GOT3 (cell line): ENCODE data around the gene EPHA2.
"Not testable (repeated sequence)": the region's sequence is repeated elsewhere in the genome, so short reads cannot be mapped to it uniquely, and the experiment has no call there.

Experiments used
- DNase-seq: peaks from one replicate; lab custom pipeline; 2025; ENCODE audit warnings: mixed read lengths; lab: John Stamatoyannopoulos, UW

The EPHA2 gene

DNA sequence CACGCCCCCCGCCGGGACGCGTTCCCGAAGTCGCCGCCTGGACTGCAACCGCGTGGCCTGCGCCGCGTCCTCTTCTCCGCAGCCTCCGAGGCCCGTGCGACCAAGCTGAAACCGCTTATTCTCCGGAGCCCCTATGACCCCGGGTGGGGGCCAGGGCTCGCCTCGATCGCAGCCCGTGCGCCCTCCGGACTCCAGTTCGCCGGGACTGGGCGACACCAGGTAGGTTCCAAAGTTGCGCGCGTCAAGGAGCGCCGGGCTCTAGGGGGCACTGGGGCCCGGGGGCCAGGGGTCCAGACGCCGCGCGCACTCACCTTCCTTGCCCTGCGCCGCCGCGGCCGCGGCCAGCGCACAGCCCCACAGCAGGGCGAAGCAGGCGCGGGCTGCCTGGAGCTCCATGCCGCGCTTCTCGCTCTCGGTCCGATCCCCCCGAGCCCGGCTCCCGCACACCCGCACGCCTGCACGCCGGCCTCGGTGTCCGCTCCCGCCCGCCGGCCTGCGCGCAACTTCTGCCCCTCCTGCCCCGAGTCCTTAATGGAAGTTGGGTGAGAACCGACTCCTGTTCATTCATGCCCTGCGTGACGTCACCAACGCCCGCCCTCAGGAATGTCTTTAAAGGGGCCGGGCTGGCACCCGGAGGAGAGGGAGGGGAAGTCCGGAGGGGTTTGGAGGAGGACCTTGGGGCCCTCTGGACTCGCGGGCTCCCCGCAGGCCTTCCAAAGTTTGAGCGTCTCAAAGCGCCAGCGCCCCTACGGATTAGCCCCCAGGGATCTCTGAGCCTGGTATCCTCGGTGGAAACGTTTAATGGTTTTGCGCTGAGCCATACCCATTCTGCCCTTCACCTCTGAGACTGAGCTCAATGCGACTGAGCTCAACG lies at the start of gene EPHA2:
Gene EPHA2, minus strand, starts transcription at position 533 of the 874 bp plus-strand sequence. Its CDS starts 137 bp downstream, at position 396.
- DNase-seq: peak; percentile 30

DNA sequence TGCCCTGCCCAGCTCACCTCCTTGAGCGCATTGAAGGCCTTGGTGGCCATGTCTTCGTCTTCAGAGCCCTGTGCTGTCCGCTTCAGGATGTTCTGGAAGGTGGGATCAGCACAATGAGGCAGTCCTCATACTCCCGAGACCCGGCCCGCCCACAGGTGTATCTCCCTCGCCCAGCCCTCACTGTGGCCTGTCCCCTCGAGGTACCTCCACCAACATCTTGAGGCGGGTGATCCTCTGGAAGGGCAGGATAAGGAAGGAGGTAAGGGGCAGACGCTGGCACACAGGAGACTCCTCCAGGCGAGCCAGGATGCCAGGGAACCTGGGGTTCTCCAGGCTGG lies 49.4 kb upstream of the EPHA2 start:
- DNase-seq: no peak

DNA sequence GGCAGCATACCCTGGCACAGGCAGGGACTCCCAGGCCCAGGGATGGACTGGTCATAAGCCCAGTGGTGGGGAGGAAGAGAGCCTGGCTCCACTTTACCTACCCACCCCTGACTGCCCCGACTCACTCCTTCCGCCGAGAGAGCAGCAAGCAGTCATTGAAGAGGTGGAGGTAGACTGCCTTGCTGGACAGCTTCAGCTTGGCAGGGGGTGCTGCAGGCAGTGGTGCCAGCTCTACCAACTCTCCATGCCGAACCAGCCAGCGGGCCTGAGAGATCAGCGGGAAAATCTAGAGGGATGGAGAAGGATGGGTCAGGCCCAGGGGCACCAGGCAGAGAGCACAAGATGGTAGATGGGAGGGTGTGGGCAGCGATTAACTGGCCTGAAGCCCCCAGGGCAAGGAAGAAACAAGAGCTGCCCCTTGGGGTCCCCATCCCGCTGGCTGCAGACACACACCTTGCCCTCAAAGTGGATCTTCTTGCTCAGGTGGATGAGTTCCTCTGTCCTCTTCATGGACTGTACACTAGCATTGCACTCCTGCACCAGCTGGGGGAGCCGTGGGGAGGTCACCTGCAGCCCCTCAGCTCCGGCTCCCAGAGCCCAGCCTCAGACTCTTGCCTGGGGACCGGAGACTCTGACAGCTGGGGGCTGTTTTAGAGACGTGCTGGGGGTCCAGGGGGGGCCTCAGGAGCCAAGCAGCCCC lies 48.9 kb upstream of the EPHA2 start:
- DNase-seq: no peak

DNA sequence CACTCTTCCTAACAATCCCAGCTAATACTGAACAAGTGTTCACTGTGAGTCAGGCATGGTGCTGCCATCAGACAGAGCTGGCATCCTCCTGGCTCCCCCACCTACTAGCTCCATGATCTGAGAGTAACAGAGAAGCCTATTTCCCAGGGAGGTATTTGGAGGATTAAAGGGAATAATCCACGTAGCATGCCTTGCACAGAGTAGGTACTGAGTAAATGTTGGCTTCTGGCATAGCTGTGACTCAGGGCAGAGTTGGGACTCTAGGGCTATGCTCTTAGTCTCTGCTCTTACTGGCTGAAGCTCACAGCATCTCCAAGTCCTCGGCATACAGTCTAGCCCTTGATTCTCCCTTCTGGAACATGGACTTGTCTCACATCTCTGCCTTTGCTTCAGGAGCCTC lies 48.3 kb upstream of the EPHA2 start:
- DNase-seq: no peak

DNA sequence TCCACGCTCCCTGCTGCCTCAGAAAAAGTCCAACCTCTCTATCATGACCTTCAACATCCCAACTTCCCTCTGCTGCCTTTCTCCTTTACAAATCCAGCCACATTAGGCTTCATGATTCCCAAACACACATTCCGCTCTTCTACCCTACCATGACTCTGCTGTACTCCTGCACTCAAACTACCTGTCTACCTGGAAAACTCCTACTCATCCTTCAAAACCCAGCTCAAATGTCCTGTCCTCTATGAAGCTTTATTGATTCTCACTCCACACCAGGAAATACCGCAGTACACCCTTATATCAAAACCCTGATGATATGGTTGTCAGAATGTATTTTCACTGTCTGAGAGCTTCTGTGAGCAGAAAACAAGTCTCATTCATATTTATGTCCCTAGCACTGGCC lies 47.7 kb upstream of the EPHA2 start:
- no peak for DNase-seq

DNA sequence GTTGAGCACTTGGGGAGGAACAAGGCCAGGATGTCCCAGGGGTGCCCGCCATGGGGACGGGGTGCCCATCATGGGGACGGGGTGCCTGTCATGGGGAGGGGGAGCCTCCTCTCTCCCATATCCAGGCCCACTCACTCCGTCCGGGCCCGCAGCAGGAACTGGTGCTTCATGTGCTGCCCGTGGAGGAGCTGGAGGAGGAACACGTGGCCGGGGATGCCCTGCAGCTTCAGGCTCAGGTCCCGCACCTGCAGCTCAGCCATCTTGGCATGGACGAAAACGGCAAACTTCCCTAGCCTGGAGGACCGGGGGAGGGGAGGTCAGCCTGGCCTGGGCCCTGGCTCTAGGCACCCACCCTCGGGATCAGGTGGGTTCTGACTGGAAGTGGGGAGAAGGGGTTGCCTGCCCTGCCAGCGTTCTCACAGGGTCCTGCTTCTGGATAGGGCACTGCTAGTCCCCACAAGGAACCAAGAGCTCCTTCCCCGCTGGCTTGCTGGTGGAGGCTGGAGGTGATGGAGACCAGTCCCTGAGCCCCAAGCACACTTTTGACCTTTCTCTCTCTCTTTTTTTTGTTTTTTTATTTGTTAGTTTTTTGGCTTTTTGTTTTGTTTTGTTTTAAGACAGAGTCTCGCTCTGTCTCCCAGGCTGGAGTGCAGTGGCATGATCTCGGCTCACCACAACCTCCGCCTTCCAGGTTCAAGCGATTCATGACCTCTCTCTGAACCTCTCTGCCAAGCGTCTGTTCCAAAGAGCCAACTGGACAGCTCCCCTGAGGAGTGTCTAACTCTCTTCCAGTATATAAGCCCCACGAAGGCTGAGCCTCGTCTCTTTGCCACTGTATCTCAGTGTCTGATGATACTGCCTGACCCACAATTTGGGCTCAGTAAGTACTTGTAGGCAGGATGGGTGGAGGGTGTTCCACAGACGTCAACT lies 46.7 kb upstream of the EPHA2 start:
- DNase-seq: no peak

DNA sequence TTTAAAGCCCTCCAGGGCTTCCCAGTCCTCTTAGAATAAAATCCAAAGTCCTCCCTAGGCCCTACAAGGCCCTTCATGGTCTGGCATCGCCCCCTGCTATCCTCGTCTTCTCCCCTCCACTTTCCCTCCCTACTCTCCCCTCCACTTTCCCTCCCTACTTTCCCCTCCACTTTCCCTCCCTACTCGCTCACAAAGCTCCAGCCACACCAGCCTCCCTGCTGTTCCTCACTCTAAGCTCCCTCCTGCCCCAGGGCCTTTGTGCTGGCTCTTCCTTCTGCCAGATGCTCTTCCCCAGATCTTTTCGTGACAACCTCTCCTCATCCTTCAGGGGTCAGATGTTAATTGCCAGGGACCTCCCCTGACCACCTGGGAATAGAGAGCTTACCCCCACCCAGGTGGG lies 43.8 kb upstream of the EPHA2 start:
- no peak for DNase-seq

DNA sequence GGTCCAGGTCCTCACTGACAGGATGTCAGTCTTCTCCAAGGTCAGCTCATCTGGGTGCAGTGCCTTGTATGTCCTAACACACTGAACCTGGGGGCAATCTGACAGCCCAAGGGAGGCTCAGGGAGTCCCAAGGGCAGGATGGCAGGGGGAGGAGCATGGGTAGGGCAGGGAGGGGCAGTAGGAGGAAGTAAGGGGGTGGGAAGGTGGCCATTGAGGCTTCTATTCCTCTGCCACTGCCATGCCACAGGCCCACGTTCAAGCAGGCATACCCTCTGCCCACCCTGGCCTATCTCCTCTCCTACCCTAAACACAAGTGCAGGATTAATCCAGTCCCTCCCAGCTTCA lies 43.3 kb upstream of the EPHA2 start:
- DNase-seq: no peak

DNA sequence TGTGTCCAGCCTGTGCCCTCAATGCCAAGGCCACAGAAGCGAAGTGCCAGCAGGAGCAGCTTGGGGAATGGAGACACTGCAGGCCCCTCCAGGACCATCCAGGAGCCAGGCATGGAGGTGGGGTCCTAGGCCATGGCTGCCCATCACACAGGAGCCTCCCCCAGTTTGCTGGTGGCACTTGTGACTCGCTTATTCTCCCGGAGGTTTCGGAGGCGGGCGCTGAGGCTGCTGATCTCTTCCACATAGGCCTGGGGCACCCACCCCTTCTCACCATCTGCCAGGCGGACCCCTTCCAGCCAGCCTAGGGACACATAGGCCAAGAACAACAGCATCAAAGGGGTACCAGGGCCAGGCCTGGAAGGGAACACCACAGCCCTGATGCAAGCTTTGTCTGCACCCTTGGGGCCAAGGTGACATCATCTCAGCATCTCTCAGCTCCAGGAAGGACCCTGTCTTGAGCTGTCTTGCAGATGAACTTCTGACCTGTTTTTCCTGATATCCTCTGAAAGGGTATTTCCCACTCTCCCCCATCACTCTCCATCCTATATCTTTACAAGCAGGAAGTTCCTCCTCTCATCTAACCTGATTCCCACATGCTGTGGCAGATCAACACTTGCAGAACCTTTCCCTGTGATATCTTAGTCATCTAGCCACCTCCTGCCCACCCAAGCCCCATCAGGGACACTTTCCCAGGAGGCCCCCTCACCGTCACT lies 42.7 kb upstream of the EPHA2 start:
- no peak for DNase-seq

DNA sequence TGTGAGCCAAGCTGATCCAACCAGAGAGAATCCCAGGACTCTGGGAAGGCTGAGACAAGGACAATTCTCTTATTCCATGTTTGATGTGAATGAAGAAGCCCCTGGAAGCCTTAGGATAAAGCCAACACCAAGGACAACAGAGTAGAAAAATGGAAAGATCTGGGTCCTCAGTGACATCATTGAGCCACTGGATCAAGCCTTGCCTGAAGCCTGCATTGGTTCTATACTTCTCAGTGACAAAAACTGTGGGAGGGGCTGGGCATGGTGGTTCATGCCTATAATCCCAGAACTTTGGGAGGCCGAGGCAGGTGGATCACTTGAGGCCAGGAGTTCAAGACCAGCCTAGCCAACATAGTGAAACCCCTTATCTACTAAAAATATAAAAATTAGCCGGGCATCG lies 41.0 kb upstream of the EPHA2 start:
- no peak for DNase-seq

DNA sequence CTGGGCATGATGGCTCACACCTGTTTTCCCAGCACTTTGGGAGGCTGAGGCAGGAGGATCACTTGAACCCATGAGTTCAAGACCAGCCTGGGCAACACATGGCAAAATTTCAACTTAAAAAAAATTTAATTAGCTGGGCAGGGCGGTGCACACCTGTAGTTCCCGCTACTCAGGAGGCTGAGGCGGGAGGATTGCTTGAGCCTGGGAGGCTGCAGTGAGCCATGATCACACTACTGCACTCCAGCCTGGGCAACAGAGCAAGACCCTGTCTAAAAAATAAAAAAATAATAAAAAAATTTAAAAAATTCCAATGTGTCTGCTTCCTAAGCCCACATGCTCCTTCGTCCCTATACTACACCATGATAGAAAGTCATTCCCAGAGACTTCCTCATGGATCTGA lies 40.3 kb upstream of the EPHA2 start:
- not testable (repeated sequence) for DNase-seq

DNA sequence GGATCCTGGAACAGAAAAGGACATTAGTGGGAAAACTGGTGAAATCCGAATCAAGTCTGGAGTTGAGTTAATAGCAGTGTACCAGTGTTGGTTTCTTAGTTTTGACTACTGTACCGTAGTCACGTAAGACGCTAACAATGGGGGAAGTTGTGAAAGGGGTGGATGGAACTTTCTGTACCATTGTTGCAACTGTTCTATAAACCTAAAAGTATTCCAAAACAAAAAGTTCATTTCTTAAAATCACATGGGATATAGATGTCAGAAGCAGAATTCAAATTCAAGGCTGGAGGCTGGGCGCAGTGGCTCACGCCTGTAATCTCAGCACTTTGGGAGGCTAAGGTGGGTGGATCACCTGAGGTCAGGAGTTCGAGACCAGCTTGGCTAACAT lies 39.6 kb upstream of the EPHA2 start:
- DNase-seq: no peak

DNA sequence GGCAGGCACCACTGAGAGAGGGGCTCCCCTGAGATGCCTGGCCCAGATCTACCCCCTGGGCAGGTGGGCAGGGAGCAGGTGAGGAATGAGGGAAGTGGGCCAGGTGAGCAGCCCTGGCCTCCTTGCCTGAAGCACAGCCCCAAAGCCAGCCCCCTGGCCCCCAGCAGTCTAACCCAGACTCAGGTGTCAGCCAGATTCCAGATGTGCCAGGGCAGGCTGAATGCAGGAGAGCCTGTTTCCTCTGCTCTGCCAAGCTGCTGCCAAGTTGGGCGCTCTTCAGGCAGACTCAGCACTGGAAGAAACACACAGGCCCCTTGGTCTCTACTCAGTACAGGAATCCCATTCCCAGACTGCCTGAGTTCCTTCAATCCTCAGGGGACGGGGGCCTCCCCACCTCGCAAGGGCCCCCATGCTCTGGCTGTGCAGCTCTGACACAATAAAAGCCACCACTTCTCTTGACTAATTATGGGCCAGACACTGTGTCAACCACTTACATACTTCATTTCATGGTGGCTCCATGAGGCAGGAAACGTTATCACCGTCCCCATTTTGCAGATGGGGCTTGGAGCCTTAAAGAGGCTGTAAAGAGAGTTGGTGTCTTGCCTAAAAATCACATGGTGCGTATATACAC lies 36.2 kb upstream of the EPHA2 start:
- no peak for DNase-seq

DNA sequence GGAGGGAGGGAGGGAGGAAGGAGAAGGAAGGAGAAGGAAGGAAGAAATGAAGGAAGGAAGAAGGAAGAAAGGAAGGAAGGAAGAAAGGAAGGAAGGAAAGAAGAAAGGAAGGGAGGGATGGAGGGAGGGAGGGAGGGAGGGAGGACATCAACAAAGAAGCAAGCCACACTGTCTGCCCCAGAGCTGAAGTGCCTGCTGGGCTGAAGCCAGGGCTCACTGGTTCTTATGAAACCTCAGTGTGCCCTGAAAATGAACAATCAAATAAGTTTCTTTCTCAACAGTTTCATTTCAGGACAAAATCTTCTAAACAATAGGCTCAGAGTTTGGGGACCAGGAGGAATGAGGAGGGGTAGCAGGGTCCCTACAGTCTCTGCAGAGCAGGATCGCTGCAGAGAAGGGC lies 35.4 kb upstream of the EPHA2 start:
- DNase-seq: no peak

DNA sequence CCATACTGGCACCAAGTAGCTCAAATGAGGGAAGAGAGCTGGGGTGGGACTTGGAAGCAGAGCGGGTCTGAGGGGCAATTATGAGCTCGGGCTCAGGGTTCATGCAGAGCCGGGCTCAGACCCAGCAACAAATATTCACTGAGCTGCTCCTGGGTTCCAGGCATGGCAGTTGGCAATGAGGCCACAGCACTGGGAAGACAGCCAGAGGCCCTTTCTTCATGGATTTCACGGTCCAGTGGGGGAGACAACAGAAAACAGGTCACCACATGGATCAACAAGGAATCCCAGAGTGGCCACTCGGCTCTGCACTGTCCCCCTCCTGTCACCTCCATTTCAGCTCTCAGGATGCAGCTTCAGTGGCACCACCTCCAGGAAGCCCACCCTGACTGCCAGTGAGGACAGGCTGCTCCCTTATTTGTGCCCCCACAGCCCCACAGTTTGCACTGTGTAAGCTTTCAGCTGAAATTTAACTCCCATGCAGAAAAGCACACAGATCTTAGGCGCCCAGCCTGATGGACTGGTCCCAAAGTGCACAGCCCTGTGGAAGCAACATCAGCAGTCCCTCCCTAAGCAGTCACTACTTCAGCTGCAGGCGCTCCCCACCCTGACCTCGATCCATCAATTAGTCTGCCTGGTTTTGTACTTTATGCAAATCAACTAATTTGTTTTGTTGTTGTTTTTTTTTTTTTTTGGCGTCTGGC lies 34.2 kb upstream of the EPHA2 start:
- no peak for DNase-seq

DNA sequence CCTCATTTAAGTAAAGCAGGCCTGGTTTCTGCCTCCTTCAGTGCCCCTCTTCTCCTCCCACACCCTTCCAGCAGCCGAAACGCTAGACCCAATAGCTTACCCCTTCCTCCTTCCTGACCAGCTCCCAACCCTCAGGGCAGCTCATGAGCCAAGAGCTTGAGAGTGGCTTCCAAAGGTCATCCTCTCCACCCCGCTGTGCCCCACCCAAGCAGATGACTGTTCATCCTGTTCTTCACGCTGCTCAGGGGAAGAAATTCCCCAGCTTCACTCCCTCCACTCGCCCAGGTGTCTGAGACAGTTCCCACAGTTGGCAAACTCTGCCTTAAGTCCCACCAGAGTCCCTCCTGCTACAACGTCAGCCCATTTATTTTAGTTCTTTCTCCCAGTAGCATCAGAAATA lies 33.1 kb upstream of the EPHA2 start:
- DNase-seq: no peak

DNA sequence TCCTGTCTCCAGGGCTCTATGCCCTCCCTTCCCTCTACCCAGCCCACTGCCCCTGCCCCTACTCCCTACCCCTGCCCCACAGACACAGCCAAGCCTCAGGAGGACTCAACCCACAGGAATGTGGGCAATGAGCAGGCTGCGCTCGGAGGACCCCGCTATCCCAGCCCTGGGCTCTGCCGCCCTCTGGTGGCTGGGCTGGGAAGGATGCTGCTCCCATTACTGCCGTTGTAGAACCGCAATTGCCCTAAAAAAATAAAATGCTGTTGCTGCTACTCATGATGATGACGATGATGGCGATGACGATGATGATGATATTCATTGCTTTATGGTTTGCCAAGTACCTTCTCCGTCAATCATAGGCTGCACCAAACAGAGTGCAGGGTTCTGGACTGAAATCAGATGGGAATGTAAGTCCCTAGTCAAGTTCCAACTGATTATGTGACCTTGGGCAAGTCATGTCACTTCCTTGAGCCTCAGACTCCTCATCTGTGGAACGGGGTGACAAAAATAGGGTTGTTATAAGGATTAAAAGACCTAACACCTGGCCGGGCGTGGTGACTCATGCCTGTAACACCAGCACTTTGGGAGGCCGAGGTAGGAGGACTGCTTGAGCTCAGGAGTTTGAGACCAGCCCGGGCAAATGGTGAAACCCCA lies 32.0 kb upstream of the EPHA2 start:
- DNase-seq: peak; percentile 35

DNA sequence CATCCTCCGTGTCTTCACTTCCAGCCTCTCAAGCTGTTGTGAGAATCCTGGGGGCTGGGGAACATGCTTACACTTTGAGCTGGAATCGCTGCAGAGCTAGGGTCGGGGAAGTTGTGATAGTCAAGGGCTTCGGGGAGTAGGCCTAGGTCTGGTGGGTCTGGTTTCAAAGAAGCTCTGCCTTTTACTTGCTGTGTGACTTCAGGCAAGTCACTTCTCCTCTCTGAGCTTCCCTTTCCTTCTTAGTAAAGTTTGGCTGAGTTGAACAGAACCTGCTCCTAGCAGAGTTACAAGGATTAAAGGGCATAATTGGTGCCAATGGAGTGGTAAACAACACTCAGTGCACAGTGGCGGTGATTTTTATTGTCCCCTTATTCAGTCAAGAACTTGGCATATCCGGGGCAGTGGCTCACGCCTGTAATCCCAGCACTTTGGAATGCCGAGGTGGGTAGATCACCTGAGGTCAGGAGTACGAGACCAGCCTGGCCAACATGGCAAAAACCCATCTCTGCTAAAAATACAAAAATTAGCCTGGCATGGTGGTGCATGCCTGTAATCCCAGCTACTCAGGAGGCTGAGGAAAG lies 30.9 kb upstream of the EPHA2 start:
- no peak for DNase-seq

DNA sequence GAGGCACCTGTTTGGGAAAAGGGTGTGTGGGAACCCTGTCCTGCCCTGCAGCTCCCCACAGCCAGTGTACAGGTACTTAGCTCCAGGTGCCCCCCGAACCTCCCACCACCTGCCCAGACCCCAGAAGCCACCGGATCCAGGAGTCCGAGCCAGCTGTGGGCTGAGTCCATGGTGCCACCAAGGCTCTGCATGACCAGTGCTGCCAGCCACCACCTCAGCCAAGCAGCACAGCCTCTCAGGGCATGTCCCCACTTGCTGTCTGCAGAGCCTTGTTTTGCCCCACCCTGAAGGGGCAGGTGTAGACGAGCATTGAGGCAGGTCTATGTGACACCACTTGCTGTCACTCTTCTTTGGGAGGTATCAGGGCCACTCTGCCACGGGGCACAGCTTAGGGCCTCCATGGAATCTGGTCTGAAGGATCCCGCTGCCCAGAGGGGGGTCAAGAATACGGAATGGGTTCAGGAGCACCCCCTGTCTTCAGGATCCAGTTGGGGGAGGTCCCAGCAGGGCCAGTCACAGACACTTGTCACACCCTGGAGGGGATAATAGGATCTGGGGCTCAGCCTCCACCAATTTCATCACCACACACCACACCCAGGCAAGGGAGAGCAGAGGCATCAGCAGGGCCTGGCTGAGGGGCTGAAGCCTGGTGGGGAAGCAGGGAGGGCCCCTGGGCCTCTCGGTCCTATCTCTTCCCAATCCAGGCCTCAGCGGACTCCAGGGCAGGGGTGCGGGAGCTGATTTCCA lies 28.9 kb upstream of the EPHA2 start:
- DNase-seq: no peak
